ENCODE data around the gene RASSF8. TPM values are rescaled to one million over a fixed set of nuclear protein-coding genes. Genes with fewer than 3 reads are reported as not detected.
A peak's percentile ranks its signal among the peaks of the same experiment; 100 is the strongest.

RASSF8 gene
- total and polyA plus RNA-seq, 9 of the 15 experiments (the other 6 are each of a cell fraction or from before 2014, with no cell fraction given), result 0.01 to 0.36 (median 0.12) TPM; not detected in 1

DNA sequence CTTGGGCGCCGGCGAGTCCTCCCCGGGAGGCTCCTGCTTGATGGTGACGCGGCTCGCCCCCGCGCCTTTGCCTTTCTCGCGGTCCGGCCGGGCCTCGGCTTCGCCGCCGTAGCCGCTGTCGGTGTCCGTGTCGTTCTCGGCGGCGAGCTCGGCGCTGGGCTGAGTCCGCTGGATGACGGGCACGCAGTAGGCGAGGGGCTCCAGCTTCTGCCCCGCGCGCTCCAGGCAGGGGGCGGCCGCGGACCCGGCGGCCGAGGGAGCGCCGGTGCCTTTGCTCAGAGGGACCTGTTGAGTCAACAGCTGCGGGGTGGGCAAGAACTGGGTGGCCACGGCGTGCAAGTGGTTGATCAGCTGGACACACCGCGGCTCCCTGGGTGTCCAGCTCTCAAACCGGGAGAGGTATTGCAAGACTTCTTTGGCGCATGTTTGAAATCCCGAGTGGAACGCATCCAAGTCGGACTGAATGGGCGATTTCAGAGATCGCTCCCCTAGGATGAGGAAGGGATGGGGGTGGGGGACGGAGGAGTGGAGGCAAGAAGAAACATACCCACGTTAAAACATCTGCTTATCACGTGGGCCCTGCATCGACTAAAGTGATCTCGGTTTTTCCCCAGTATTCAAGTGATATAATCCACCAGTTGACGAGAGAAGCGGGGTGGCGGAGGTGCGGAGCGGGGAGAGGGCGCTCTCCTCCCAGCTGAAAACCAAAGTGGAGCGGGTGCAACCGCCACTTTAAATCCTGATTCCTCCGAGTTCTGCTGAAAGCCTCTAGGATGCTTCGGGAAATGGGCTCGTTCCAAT lies 164.4 kb downstream of the RASSF8 start (continued):
- TF ChIP-seq, protein P1, sequence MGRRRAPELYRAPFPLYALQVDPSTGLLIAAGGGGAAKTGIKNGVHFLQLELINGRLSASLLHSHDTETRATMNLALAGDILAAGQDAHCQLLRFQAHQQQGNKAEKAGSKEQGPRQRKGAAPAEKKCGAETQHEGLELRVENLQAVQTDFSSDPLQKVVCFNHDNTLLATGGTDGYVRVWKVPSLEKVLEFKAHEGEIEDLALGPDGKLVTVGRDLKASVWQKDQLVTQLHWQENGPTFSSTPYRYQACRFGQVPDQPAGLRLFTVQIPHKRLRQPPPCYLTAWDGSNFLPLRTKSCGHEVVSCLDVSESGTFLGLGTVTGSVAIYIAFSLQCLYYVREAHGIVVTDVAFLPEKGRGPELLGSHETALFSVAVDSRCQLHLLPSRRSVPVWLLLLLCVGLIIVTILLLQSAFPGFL (CRISPR knock-in tag; IDR thresholded peaks at IDR 0.05), result no peak
- TF ChIP-seq, protein P2, sequence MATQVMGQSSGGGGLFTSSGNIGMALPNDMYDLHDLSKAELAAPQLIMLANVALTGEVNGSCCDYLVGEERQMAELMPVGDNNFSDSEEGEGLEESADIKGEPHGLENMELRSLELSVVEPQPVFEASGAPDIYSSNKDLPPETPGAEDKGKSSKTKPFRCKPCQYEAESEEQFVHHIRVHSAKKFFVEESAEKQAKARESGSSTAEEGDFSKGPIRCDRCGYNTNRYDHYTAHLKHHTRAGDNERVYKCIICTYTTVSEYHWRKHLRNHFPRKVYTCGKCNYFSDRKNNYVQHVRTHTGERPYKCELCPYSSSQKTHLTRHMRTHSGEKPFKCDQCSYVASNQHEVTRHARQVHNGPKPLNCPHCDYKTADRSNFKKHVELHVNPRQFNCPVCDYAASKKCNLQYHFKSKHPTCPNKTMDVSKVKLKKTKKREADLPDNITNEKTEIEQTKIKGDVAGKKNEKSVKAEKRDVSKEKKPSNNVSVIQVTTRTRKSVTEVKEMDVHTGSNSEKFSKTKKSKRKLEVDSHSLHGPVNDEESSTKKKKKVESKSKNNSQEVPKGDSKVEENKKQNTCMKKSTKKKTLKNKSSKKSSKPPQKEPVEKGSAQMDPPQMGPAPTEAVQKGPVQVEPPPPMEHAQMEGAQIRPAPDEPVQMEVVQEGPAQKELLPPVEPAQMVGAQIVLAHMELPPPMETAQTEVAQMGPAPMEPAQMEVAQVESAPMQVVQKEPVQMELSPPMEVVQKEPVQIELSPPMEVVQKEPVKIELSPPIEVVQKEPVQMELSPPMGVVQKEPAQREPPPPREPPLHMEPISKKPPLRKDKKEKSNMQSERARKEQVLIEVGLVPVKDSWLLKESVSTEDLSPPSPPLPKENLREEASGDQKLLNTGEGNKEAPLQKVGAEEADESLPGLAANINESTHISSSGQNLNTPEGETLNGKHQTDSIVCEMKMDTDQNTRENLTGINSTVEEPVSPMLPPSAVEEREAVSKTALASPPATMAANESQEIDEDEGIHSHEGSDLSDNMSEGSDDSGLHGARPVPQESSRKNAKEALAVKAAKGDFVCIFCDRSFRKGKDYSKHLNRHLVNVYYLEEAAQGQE (IDR thresholded peaks at IDR 0.05; ENCODE audit: borderline replicate concordance), result peak; percentile 11; the same call in 1 of the 2 replicates
- TF ChIP-seq, protein P2 (CRISPR knock-in tag; IDR thresholded peaks at IDR 0.05; ENCODE audit: low read depth), result no peak
- TF ChIP-seq RBBP5 (IDR thresholded peaks at IDR 0.05; ENCODE audit: borderline replicate concordance, insufficient read depth, low read length, poor library complexity, severe bottlenecking), result no peak
- TF ChIP-seq, protein P3, sequence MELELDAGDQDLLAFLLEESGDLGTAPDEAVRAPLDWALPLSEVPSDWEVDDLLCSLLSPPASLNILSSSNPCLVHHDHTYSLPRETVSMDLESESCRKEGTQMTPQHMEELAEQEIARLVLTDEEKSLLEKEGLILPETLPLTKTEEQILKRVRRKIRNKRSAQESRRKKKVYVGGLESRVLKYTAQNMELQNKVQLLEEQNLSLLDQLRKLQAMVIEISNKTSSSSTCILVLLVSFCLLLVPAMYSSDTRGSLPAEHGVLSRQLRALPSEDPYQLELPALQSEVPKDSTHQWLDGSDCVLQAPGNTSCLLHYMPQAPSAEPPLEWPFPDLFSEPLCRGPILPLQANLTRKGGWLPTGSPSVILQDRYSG (tag; conservative IDR thresholded peaks at IDR 0.05; ENCODE audit: low read depth), result no peak
- TF ChIP-seq, protein P4, sequence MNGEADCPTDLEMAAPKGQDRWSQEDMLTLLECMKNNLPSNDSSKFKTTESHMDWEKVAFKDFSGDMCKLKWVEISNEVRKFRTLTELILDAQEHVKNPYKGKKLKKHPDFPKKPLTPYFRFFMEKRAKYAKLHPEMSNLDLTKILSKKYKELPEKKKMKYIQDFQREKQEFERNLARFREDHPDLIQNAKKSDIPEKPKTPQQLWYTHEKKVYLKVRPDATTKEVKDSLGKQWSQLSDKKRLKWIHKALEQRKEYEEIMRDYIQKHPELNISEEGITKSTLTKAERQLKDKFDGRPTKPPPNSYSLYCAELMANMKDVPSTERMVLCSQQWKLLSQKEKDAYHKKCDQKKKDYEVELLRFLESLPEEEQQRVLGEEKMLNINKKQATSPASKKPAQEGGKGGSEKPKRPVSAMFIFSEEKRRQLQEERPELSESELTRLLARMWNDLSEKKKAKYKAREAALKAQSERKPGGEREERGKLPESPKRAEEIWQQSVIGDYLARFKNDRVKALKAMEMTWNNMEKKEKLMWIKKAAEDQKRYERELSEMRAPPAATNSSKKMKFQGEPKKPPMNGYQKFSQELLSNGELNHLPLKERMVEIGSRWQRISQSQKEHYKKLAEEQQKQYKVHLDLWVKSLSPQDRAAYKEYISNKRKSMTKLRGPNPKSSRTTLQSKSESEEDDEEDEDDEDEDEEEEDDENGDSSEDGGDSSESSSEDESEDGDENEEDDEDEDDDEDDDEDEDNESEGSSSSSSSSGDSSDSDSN (IDR thresholded peaks at IDR 0.05; ENCODE audit: borderline replicate concordance in 1 of 2, low read depth in 2 of 2, low read length in 2 of 2), result 0 out of 4 replicates have a peak, but pooled peaks of 1 of the 2 experiments have one; percentile 17
